SK-N-SH treated with all-trans-retinoic acid at 6 μM for 48 hours (cell line): ENCODE measurements around the gene GUK1.

Experiments
- ATAC-seq: fragments of 200-7000 bp; cut with Tn5 transposase; 3 replicates; pipeline ENCODE4 v1.9.1; 2020; ENCODE audit warnings: mild to moderate bottlenecking, moderate library complexity
- ARNTL ChIP-seq: fragments of 450-650 bp; formaldehyde crosslinking; IDR thresholded peaks from 2 replicates; pipeline ENCODE4 v1.5.0; 2020; ENCODE audit warnings: low read depth, mild to moderate bottlenecking, moderate library complexity, borderline replicate concordance
- BACH2 ChIP-seq: fragments of 250-450 bp; sonication (Bioruptor Pico); IDR thresholded peaks from 2 replicates; pipeline ENCODE4 v1.9.0; 2021; ENCODE audit warnings: mild to moderate bottlenecking, borderline replicate concordance
- CSDC2 ChIP-seq: fragments of 250-450 bp; sonication (Bioruptor Pico); IDR thresholded peaks from 2 replicates; pipeline ENCODE4 v1.5.0; 2020; ENCODE audit warnings: mild to moderate bottlenecking, moderate library complexity
- ESRRG ChIP-seq: fragments of 250-450 bp; sonication (Bioruptor Pico); IDR thresholded peaks from 2 replicates; pipeline ENCODE4 v1.6.1; 2021; ENCODE audit warnings: mild to moderate bottlenecking
- GLIS3 ChIP-seq: fragments of 250-450 bp; sonication (Bioruptor Pico); IDR thresholded peaks from 2 replicates; pipeline ENCODE4 v1.5.0; 2020; ENCODE audit warnings: mild to moderate bottlenecking, moderate library complexity
- PATZ1 ChIP-seq: fragments of 250-450 bp; sonication (Bioruptor Pico); IDR thresholded peaks from 2 replicates; pipeline ENCODE4 v1.8.0; 2020; ENCODE audit warnings: mild to moderate bottlenecking, moderate library complexity, borderline replicate concordance
- POU6F1 ChIP-seq: fragments of 250-450 bp; sonication (Bioruptor Pico); IDR thresholded peaks from 2 replicates; pipeline ENCODE4 v1.8.0; 2021; ENCODE audit warnings: low read depth, mild to moderate bottlenecking, moderate library complexity, borderline replicate concordance
- PPARA ChIP-seq: fragments of 250-450 bp; sonication (Bioruptor Pico); IDR thresholded peaks from 2 replicates; pipeline ENCODE4 v1.5.0; 2020; ENCODE audit warnings: mild to moderate bottlenecking, borderline replicate concordance
- SNAI2 ChIP-seq: fragments of 250-450 bp; sonication (Bioruptor Pico); IDR thresholded peaks from 2 replicates; pipeline ENCODE4 v1.5.0; 2020; ENCODE audit warnings: mild to moderate bottlenecking, moderate library complexity
- TCF4 ChIP-seq: fragments of 250-450 bp; sonication (Bioruptor Pico); IDR thresholded peaks from 2 replicates; pipeline ENCODE4 v1.8.0; 2021; ENCODE audit warnings: mild to moderate bottlenecking, moderate library complexity, borderline replicate concordance
- TOX ChIP-seq: fragments of 250-450 bp; sonication (Bioruptor Pico); IDR thresholded peaks from 2 replicates; pipeline ENCODE4 v1.8.0; 2021; ENCODE audit warnings: mild to moderate bottlenecking, moderate library complexity, borderline replicate concordance
- TSHZ2 ChIP-seq: fragments of 250-450 bp; sonication (Bioruptor Pico); IDR thresholded peaks from 2 replicates; pipeline ENCODE4 v1.5.0; 2020; ENCODE audit warnings: mild to moderate bottlenecking, moderate library complexity
- ZC3H10 ChIP-seq: fragments of 250-450 bp; sonication (Bioruptor Pico); IDR thresholded peaks from 2 replicates; pipeline ENCODE4 v1.5.1; 2021; ENCODE audit warnings: mild to moderate bottlenecking, moderate library complexity
- ZFP3 ChIP-seq: fragments of 250-450 bp; sonication (Bioruptor Pico); IDR thresholded peaks from 2 replicates; pipeline ENCODE4 v1.5.0; 2020; ENCODE audit warnings: mild to moderate bottlenecking, moderate library complexity
- ZFP30 ChIP-seq: fragments of 450-650 bp; formaldehyde crosslinking; IDR thresholded peaks from 2 replicates; pipeline ENCODE4 v1.5.0; 2022; ENCODE audit warnings: mild to moderate bottlenecking, moderate library complexity
- ZNF565 ChIP-seq: fragments of 450-650 bp; formaldehyde crosslinking; conservative IDR thresholded peaks from 2 replicates; pipeline ENCODE4 v1.5.0; 2020; ENCODE audit warnings: low read depth, mild to moderate bottlenecking, moderate library complexity
- ZNF8 ChIP-seq: fragments of 450-650 bp; formaldehyde crosslinking; IDR thresholded peaks from 2 replicates; pipeline ENCODE4 v1.5.0; 2020; ENCODE audit warnings: mild to moderate bottlenecking, moderate library complexity
- TF ChIP-seq, protein P1 (sequence below): fragments of 250-450 bp; sonication (Bioruptor Pico); IDR thresholded peaks from 2 replicates; pipeline ENCODE4 v1.5.1; 2021; ENCODE audit warnings: mild to moderate bottlenecking, moderate library complexity
- TF ChIP-seq, protein P2 (sequence below): fragments of 250-450 bp; sonication (Bioruptor Pico); IDR thresholded peaks from 2 replicates; pipeline ENCODE4 v1.5.1; 2020; ENCODE audit warnings: low read depth, mild to moderate bottlenecking, moderate library complexity

GUK1 gene

DNA sequence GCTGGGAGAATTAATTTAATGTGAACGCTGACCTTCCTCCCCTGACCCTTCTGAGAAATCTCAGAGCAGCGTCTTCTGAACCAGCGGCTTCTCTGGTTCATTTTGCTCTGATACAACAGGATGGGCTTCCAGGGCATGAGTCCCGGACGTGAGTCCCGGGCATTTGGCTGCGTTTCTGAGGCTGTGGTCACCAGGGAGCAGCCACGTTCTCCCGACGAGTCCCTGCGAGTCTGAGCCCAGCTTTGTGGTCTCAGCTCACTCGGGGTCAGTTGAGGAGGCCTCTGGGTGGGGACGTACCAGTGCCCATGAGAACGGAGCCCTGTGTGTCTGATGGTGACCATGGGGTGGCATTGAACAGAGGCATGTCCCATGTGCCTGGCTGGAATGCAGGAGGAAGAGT lies 50.1 kb downstream of the GUK1 start (continued):
- TF ChIP-seq BACH2 (CRISPR knock-in tag) (no peak), ZC3H10 (CRISPR knock-in tag) (no peak), ZFP3 (CRISPR knock-in tag) (no peak), ZNF8 (CRISPR knock-in tag) (no peak), SNAI2 (CRISPR knock-in tag) (no peak)
- TF ChIP-seq, protein P1, sequence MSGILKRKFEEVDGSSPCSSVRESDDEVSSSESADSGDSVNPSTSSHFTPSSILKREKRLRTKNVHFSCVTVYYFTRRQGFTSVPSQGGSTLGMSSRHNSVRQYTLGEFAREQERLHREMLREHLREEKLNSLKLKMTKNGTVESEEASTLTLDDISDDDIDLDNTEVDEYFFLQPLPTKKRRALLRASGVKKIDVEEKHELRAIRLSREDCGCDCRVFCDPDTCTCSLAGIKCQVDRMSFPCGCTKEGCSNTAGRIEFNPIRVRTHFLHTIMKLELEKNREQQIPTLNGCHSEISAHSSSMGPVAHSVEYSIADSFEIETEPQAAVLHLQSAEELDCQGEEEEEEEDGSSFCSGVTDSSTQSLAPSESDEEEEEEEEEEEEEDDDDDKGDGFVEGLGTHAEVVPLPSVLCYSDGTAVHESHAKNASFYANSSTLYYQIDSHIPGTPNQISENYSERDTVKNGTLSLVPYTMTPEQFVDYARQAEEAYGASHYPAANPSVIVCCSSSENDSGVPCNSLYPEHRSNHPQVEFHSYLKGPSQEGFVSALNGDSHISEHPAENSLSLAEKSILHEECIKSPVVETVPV (CRISPR knock-in tag) = no peak

GRCh38 chr1:228190778-228191177 lies 50.7 kb downstream of the GUK1 start:
- TF ChIP-seq ZFP3 (CRISPR knock-in tag) = no peak
- ATAC-seq = no peak

DNA sequence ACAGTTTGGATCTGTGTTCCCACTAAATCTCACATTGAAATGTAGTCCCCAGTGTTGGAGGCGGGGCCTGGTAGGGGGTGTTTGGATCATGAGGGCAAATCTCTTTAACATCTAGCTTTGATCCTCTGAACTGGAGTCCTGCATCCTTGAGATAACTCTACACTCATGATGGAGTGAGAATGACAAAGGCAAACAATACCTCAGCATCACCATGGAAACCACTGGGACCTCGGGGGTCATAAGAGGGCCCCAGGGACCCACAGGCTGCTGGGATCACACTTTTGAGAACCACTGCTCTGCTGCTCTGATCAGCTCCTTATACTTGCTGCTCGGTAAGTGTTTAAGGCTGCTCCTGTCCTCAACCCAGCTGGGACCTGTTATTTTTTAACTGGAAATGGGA lies 54.4 kb downstream of the GUK1 start:
- ATAC-seq = no peak
- no peak for TF ChIP-seq CSDC2 (CRISPR knock-in tag)
- no peak for TF ChIP-seq ZNF8 (CRISPR knock-in tag)
- TF ChIP-seq, protein P1 (CRISPR knock-in tag) = no peak
- TF ChIP-seq GLIS3 (CRISPR knock-in tag) = no peak
- TF ChIP-seq POU6F1 = no peak
- TF ChIP-seq ZFP30 (CRISPR knock-in tag) = no peak
- no peak for TF ChIP-seq TOX (CRISPR knock-in tag)
- TF ChIP-seq ESRRG (CRISPR knock-in tag) = no peak
- TF ChIP-seq TSHZ2 (CRISPR knock-in tag) = no peak
- no peak for TF ChIP-seq ARNTL (CRISPR knock-in tag)
- TF ChIP-seq, protein P2, sequence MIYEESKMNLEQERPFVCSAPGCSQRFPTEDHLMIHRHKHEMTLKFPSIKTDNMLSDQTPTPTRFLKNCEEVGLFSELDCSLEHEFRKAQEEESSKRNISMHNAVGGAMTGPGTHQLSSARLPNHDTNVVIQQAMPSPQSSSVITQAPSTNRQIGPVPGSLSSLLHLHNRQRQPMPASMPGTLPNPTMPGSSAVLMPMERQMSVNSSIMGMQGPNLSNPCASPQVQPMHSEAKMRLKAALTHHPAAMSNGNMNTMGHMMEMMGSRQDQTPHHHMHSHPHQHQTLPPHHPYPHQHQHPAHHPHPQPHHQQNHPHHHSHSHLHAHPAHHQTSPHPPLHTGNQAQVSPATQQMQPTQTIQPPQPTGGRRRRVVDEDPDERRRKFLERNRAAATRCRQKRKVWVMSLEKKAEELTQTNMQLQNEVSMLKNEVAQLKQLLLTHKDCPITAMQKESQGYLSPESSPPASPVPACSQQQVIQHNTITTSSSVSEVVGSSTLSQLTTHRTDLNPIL = no peak
- no peak for TF ChIP-seq TCF4
- no peak for TF ChIP-seq ZC3H10 (CRISPR knock-in tag)
- TF ChIP-seq PPARA (CRISPR knock-in tag) = no peak
- TF ChIP-seq PATZ1 (CRISPR knock-in tag) = no peak
- no peak for TF ChIP-seq ZNF565 (CRISPR knock-in tag)
- TF ChIP-seq, all 23 proteins: peak for 0
